ENCODE measurements around the gene SPNS2. TPM values are rescaled to one million over a fixed set of nuclear protein-coding genes. Genes with fewer than 3 reads are reported as not detected.

SPNS2 gene
- total RNA-seq, 1 donor from 2014 or later, result 11.0 TPM

DNA sequence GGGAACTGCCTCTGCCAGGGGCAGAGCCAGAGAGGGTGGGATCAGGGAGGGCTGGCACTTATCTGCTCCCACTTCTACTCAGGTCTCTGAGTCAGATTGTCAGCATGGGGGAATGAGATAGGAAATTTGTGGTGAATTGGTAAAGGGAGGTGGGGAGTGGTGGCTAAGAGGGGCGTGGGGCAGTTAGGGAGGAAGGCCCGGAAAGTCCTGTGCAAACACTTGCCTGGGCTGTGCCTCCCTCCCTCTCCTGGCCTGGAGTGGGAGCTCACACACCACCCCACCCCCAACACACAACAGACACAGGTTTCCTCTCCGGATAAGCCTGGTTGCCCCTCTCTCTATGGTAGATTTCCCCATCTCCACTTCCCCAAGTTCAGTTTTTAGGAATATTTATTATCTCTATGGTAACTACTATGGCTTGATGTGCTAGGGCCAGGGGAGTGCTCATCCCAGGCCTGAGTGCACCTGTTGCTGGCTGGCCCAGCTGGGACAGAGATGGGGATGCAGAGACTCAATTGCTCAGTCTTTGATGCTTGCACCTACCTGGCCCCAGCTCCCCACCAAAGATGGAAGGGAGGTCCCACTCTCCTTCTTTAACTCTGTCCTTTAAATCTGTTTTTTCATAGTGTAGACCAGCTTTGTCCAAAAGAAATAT, 2.7 kb downstream of the SPNS2 start:
- DNase-seq (ENCODE audit: low spot score in 2 of 2), result no peak
- FAIRE-seq, result no peak

DNA sequence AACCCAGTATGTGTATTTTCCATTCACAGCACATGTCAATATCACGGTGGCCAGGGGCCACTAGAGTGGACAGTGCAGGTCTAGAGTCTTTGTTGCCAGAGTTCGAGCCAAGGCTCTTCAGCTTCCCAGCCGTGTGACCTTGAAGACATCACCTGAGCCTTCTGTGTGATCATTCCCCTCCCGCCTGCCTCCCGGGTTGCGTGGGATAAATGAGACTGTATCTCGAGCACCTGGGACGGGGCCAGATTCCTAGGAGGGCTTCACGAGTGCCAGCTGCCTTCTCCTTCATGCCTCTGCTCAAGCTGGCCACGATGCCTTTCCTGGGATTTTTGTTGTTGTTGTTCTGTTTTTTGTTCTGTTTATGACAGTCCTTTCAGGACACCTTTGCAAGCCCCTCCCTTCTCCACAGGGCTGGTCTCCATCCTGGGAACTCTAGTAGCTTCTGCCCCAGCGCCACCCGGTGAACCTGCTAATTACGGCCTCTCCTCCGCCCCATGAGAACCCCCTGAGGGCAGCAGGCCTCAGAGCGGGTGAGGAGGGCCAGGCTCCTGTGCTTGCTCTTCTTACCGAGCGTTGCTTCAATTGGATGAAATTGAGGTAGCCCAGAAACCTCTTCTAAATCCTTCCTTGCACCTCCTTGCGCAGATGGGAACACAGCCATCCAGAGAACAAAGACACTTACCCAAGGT, 3.9 kb downstream of the SPNS2 start:
- FAIRE-seq, result no peak

DNA sequence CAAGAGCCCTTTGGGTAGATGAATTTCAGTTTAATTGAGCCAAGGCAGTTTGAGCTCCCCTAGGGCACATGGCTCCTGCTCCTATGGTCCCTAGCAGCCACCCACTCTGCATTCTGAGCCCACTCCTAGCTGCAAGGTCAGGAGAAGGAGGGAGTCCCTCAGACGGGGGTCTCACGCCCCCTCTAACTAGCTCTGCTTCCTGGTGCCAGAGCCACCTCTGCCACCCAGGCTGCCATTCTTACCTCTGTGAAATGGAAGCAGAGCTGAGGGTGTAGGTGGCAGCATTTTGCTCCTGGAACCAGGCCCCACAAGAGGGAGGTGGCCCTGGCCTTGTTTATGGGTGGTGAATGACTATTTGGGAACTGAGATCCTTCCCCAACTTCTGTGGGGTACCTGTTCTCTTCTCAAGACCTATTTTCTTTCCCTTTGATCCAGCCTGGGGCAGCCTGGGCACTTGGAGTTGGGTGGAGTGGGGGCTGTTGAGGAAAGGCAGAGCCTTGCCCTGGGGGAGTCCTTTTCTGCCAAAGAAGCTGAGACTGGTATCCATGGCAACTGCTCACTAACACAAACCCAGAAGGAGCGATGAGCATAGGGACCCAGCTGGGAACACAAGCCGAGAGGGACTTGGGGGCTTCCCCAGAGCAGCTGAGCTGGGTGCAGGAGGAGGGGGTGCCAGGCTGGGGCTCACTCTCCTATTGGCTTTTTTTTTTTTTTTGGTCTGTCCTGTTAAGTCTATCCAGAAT, 4.8 kb downstream of the SPNS2 start:
- DNase-seq (ENCODE audit: low spot score in 2 of 2) (no peak), FAIRE-seq (no peak)

More for the DNA sequence above, 3.9 kb downstream of the SPNS2 start:
- no peak for DNase-seq (ENCODE audit: low spot score in 2 of 2)

DNA sequence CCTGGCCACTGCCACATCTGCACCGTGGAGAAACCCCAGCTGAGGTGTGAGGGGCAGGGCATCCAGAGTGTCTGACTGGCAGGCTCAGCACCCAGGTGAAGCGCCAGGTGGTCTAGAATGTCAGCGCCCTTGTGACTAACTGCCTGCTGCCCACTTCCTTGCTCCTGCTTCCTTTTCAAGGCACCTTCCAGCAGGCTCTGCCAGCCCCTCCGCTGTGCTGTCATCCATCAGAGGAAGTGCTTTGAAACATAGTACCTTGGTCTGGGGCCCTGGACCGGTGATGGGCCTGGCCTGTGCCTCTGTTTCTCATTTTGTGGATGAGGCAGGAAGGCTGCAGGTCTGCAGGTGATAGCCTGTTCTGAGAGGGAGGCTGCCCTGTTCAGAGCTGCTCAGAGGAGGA, 5.5 kb downstream of the SPNS2 start:
- FAIRE-seq (no peak), DNase-seq (ENCODE audit: low spot score in 2 of 2) (no peak)

DNA sequence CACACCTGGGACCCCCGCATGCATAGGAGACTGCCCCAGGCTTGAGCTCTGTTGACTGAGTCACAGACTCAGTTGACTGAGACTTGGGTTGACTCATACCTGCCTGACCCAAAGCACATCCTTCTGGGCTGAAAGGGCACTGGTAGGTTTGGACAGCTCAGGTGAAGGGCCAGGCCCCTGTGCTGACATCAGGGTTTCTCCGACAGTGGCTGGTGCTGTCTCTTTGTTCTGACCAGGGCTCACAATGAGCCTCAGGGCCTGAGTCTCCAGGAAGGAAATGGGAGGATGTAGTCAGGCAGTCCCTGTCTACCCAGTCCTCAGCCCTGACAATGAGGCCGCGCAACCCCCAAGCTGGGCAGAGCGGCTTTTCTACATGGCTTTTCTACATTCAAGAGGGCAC, 6.5 kb downstream of the SPNS2 start:
- FAIRE-seq (no peak), DNase-seq (ENCODE audit: low spot score in 2 of 2) (no peak)

DNA sequence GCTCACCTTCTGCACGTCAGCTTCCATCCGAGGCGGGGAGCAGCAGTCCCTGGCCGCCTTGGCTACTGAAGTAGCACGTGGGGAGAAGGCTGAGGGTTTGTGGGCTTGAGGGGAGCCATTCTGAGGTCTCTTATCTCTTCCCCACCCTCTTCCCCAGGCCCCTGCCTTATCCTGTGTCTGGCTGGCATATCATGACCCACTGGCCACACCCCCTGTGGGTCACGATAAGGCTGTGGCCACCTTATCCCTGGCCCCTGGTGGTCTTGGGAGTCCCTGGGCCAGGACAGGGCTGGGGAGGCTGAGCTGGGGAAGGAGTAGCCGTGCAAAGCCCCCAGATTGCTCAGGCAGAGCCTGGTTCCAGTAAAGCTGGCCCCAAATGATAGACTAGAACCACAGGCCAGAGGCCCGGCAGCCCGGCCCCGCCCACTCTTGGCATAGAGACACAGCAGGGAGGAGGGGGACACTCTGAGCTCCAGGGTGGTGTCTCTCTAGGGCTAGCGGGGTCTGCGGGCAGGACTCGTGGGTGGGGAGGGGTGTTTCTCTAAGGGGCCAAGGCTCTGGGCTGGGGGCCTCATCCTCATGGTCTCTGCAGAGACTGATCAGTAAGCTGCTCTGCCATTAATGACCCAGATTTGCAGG, 7.6 kb downstream of the SPNS2 start:
- FAIRE-seq (no peak), DNase-seq (ENCODE audit: low spot score in 2 of 2) (no peak)

DNA sequence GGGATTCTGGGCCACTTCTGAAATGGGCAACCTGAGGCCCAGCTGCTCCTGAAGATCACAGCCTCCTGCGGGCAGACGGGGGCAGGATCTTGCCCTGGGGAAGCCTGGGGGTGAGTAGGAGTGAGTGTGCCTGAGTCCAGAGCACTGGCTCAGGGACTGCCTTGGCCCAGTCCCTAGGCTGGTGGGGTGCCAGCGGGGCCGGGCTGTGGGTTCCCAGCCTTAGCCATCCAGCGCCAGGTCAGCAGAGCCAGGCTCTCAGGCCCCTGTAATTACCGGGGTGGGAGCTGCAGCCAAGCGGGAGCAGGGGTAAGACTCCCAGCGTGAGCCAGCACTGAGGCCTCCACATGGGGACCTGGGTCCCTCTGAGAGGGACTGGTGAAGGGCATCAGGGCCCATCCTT, 8.2 kb downstream of the SPNS2 start:
- DNase-seq (ENCODE audit: low spot score in 2 of 2), result no peak
- no peak for FAIRE-seq

DNA sequence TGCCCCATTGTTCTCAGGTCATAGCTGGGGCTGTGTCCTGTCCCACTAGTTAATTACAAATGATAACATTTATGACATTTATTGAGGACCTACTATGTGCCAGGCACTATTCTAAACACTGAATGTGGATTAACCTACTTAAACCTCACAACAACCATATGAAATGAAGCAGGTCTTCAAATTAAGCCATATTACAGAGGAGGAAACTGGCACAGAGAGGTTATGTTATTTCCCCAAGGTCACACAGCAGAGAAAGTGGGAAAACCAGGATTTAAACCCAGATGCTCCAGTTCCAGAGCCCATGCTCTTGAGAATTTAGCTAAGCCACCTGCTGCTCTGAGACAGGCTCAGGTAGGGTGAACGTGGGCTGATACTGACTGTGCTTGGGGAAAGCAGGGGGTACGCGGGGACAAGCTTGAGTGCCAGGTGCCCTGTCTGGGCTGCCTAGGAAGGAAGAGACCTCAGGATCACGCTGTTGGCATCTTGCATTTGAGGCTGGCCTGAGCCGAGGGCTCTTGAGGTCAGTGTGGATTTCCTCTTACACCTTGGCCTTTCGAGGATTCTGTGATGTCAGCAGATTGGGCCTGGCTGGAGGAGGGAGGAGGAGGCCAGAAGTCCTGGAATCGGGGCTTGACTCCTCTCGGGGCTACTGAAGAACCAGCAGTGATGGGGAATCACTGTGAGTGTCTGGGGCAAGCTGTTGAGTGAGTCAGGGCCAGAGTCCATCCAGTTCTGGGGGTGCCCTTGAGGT, 8.9 kb downstream of the SPNS2 start:
- DNase-seq (ENCODE audit: low spot score in 2 of 2) (no peak), FAIRE-seq (no peak)

DNA sequence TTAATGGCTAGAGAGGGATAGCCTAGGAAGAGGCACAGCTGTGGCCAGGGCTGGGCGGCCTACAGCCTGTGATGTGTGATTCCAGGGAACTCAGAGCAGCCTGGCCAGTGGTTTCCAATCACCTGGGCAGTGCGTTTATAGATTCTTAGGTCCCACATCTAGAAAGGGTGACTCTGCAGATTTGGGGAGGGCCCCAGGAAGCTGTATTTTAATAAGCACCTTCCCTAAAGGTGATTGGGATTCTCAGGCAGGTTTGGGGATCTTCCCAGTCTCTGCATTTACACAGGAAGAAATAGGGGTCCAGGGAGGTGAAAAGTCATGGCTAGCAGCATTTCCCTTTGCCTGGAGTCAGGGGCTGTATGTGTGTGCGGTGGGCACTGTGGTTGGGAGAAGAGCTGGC, 9.5 kb downstream of the SPNS2 start:
- DNase-seq (ENCODE audit: low spot score in 2 of 2) (no peak), FAIRE-seq (no peak)

DNA sequence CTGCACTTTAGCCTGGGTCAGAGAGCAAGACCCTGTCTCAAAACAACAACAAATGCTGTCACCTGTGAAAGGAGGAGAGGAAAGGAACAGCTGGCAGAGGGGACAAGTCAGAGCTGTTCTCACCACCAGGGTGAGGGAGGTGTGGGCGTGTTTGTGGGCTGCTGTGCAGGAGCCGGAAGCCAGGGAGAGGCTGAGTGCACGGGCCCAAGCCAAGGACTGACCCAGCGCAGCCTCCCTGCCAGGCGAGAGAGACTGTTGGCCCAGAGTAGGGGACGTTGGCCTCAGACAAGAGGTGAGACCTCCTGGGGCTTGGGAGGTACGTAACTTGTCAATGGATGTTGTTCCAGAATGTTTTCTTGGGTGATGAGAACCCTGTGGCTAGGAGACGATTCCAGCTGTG, 10.7 kb downstream of the SPNS2 start:
- FAIRE-seq, result no peak
- DNase-seq (ENCODE audit: low spot score in 2 of 2), result no peak

DNA sequence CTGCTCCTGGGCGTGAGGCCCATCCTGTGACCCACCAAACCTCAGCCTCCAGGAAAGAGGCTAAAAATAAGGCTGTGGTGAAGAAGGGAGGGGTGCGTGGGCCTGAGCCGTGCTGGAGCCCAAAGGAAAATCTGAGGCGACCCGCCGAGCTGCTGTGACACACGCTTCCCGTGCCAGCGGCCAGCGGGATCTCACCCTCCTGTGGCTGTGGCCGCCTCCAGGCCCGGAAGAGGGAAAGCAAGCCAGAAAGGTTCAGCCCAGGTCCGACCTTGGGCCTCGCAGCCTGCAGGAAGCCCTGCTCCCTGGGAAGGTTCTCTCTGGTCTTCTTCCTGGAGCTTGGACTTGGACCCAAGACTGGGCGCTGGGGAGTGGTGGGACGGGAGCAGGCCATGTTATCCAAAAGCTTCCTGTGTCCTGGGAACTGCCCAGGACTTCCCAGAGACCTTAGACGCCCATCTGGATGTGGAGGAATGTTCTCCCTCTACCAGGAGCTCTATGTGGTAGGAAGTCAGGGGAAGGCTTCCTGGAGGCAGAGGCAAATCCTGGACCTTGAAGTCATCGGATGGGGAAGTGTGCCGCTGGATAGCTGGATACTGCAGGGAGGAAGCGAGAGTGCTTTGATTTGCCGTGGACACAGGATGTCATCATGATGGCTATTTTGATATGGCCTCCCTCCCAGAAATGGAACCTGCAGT, 11.4 kb downstream of the SPNS2 start:
- no peak for FAIRE-seq
- DNase-seq (ENCODE audit: low spot score in 2 of 2), result no peak

DNA sequence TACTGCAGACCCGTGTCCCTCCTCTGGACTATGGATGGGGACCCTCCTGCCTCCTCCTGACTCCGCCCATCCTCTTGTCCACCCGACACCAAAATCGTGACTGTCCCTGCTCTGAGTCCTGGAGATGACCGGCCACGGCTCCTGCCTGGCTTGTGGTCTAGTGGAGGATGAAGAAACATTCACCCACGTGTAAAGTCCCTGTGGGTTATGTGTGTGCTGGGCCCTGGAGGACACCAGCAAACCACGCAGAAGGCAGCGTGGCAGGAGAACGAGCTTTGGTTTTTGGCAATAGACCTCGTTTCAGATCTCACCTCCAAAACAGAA, 11.9 kb downstream of the SPNS2 start:
- no peak for DNase-seq (ENCODE audit: low spot score in 2 of 2)
- FAIRE-seq, result no peak

DNA sequence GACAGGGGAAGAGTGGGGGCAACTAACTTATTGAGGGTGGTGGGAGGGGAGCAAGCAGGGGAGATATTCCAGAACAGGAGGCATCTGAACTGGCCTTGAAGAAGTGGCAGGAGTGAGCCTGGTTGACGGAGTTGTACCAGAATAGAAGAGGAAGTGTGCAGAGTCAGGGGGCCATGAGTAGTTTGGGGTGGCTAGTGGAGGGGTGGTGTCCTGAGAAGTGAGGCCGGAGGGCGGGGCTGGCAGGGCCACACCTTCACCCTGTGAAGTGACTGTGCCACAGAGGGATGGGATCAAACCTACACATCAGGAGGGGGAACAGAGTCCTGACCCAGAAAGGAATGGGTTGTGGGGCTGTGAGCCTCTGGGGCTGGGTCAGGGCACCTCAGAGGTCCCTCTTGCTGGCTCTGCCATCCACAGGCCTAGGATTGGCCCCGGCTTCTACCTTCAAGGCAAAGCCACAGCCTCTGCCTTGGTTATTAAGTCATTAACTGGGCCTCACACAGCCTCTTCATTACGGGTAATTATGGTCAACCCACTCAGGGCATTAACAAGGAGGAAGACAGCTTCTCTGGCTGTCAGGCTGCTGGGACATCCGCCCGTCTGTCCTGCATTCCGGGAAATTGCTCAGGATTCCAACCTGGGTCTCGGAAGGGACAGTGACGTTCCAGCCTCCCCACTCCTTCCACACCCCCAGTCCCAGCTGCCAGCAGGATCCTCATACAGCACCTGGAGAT, 12.7 kb downstream of the SPNS2 start:
- FAIRE-seq (no peak), DNase-seq (ENCODE audit: low spot score in 2 of 2) (no peak)

DNA sequence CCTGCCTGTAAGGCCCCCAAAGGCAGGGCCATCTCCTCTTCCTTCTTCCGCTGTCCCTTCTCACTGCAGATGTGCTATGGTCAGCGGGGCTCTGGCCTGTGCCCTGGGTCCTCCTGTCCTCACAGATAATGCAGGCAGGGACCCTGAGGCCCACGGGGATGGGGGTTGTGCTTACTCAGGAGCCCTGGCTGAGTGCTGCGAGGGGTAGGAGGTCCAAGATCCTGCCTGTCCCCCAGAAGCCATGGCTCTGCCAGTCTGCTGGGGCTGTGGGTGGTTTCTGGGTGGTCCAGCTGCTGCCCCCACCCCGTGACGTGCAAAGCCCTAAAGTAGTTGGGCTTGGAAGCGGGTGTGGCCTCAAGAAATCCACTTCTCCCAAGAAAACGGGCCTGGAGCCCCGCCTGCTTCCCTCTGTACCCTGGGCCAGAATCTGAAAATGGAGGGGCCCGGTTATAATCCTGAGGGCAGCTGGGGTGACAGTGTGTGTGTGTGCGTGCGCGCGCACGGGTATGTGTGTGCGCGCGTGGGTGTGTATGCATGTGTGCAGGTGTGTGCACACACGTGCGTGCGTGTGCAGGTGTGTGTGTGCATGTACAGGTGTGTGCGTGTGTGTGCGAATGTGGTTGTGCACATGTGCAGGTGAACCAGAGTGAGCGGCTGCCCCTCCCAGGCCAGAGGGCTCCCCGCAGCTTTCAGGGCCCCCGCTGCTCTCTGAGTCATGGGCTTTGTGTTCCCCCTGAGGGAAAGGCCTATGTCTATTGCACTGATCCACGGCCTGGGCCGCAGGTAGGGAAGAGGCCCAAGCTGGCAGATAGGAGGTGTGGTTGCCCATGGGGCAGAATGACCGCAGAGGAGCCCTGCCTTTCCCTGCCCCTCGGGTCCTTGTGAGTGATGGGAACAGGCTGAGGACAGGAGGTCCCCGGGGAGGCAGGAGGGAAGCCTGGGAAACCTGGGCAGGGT, 13.8 kb downstream of the SPNS2 start:
- FAIRE-seq (no peak), DNase-seq (ENCODE audit: low spot score in 2 of 2) (no peak)

DNA sequence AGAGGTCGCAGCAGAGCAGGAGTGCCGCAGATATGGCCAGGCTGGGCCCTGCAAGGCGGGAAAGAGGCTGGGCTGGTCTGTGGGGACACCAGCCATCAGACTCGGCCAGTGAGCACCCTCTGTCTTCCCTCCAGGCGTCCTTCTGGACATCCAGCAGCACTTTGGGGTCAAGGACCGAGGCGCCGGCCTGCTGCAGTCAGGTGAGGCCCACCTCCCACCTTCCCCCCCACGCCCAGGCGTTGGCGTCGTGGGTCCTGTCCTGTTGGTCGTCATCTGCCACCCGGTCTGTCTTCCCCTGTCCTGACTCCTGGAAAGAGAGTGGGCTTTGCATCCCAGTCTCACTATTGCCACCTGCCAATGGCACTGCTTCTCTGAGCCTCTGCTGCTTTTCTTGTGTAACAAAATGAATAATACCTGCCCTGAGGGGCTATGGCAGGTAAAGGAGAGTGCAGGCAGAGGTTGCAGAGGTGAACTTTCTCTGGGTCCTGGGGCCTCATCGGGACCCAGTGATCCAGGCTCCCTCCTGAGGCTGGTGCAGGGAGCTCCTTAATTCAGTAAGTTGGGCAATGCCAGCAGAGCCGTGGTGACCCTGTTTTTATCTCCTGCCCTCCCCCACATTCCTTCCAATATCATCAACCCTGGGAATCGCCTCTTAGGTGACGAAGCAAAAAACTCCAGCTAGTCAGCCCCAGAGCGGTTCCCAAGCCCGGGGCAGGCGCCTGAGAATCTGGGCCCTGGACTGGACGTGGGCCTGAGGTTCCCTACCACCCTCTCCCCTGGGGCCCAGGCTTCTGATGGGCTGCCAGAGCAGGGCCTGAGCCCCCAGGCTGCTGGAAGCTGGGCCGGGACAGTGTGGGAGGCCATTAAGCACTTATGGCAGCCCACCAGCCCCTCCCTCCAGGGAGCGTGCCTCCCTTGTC, 14.7 kb downstream of the SPNS2 start:
- DNase-seq (ENCODE audit: low spot score in 2 of 2) (no peak), FAIRE-seq (no peak)

DNA sequence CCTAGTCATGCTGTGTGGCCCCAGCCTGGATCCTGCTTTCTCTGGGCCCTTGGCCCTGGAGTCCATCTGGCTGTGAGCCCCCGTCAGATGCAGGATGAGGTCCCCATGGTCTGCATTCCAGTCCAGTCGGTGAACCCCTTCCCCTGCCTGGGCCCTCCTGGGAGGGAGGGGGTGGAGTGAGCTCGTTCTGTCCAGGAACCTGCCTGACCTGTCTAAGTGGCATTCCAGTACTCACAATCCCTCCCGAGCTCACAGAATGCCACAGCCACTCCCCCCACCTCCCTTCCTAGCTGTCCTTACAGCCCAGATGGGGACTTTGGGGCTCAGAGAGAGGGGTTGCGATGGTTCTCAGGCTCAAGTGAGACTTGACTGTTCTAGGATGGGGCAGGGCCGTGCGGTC, 15.5 kb downstream of the SPNS2 start:
- DNase-seq (ENCODE audit: low spot score in 2 of 2), result no peak
- FAIRE-seq, result no peak

DNA sequence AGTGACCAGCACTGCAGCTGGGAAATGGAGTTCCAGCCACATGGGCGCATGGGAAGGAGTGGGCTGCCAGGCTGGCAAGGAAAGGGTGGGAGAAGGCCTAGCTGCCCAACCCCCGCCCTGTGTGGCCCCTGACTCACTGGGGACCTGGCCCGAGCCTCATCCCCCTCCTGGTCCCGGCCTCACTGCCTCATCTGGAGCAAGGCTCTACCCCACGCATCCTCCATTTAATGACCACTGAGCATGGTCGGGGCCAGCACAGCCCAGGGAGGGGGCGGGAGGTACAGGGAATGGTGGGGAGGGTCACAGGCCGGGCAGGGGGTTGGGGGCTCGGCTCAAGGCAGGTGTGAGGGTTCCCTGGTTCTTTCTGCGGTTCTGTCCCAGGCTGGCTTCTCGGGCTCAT, 16.1 kb downstream of the SPNS2 start:
- no peak for DNase-seq (ENCODE audit: low spot score in 2 of 2)
- no peak for FAIRE-seq

All from frontal cortex (tissue), 4 donors.